Gastroesophageal sphincter (tissue), 3 donors: ENCODE measurements around the gene SLC2A11.

ENCODE experiments used
- EP300 ChIP-seq: sonication (generic); formaldehyde crosslinking; IDR thresholded peaks from one replicate; pipeline ENCODE4 v1.6.1; 2017; ENCODE audit warnings: antibody characterized with exemption, mild to moderate bottlenecking
- POLR2A ChIP-seq, 2 donors: fragments of 450-650 bp; IDR thresholded peaks; one replicate each; pipeline ENCODE4 v1.6.1; 2017; ENCODE audit warnings: antibody characterized with exemption in 2 of 2, mild to moderate bottlenecking in 2 of 2, moderate library complexity in 1 of 2
- POLR2AphosphoS5 ChIP-seq: sonication (generic); formaldehyde crosslinking; IDR thresholded peaks from one replicate; pipeline ENCODE4 v1.6.1; 2017; ENCODE audit warnings: antibody characterized with exemption
- TF ChIP-seq, protein P1 (sequence below), 4 experiments: fragments of 200-600 bp in 2 of 4; fragments of 450-650 bp in 2 of 4; sonication (generic) in 1 of 4; IDR thresholded peaks; one replicate each; pipeline ENCODE4 v1.5.1; 2017 to 2019; ENCODE audit warnings: antibody characterized with exemption in 4 of 4, mild to moderate bottlenecking in 2 of 4, moderate library complexity in 2 of 4

DNA sequence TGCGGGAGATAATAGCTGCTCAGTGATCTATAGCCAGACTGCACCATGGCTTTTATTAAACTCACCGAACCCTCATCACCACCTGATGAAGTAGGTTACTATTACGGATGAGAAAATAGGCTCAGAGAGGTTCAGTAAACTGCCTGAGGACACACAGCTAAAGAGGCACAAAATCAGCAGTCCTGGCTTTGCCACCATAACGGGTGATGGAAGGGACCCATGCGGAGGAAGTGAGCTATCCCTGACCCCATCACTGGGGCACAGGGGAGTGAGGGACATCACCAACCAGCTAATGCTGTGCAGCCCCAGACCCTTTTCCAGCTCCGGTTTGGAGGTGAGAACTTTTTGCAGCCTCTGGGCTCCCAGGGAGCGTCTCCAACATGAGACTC, 11.6 kb upstream of the SLC2A11 start:
- TF ChIP-seq, protein P1, sequence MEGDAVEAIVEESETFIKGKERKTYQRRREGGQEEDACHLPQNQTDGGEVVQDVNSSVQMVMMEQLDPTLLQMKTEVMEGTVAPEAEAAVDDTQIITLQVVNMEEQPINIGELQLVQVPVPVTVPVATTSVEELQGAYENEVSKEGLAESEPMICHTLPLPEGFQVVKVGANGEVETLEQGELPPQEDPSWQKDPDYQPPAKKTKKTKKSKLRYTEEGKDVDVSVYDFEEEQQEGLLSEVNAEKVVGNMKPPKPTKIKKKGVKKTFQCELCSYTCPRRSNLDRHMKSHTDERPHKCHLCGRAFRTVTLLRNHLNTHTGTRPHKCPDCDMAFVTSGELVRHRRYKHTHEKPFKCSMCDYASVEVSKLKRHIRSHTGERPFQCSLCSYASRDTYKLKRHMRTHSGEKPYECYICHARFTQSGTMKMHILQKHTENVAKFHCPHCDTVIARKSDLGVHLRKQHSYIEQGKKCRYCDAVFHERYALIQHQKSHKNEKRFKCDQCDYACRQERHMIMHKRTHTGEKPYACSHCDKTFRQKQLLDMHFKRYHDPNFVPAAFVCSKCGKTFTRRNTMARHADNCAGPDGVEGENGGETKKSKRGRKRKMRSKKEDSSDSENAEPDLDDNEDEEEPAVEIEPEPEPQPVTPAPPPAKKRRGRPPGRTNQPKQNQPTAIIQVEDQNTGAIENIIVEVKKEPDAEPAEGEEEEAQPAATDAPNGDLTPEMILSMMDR (IDR thresholded peaks at IDR 0.05), result no peak
- TF ChIP-seq POLR2AphosphoS5 (no peak), EP300 (no peak), POLR2A (IDR thresholded peaks at IDR 0.05) (no peak)
